ENCODE data around the gene ANKRD11. TPM values are rescaled to one million over a fixed set of nuclear protein-coding genes. Genes with fewer than 3 reads are reported as not detected.
A peak's percentile ranks its signal among the peaks of the same experiment; 100 is the strongest.
"Not testable (repeated sequence)": the region's sequence is repeated elsewhere in the genome, so short reads cannot be mapped to it uniquely, and the experiment has no call there.

ANKRD11 gene
- total RNA-seq, 1 donor from 2014 or later, result 31.9 TPM

DNA sequence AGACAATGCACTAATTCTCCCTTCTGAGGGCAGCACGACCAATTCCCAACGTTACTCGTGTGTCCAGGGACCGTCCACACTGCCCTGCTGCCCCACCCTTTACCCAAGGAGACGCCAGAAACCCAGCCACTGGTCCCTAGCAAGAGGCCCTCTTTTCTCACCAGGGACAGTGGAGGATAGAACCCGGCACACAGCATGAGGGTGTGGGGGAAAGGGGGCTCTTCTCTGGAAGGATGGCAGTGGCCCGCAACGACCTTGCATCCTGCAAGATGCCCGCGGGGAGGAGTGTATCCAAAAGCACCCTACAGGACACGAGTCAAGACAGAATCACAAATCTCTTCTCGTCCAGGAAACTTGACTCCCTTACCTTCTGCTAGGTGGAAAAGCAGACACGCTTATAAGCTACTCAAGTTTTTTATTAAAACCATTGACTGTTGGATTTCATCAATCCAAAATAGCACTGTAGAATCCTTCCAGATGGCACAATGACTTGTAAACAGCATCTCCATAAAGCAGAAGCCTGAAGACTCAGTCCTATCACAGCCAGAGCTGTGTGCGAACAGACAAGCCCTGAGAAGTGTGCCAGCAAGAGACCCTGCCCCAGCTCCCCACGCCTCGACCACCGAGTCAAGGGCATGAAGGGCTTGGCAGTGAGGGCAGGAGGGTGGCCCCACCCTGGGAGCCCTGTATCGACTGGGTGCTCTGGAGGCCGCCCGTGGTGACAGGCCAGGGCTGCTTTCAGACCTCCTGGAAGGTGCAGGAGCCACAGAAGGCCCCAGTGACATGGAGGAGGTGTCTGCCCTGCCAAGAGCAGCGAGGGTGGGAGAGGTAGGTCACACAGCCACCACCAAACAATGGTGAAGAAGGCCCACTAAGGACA lies 103.8 kb downstream of the ANKRD11 start:
- DNase-seq (ENCODE audit: low read depth in 2 of 2), result no peak

- no peak for DNase-seq (ENCODE audit: low read depth in 2 of 2)
These were observed 104.6 kb downstream of the ANKRD11 start for GRCh38 chr16:89385712-89386111.

- no peak for DNase-seq (ENCODE audit: low read depth in 2 of 2)
These were observed 106.1 kb downstream of the ANKRD11 start for GRCh38 chr16:89384282-89384681.

GRCh38 chr16:89383095-89384003 lies 107.0 kb downstream of the ANKRD11 start:
- DNase-seq (ENCODE audit: low read depth in 2 of 2), result peak in 1 of 2 donors; percentile 75

DNA sequence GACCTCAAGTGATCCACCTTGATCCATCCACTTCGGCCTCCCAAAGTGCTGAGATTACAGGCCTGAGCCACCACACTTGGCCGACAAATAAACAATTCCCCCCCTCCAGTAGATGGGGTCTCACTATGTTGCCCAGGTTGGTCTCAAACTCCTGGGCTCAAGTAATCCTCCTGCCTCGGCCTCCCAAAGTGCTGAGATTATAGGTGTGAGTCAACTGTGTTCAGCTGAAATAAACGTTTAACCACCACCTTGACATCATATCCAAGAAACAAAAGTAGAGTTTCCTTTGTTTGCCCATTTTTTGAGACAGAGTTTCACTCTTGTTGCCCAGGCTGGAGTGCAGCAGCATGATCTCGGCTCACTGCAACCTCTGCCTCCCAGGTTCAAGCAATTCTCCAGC lies 107.8 kb downstream of the ANKRD11 start:
- DNase-seq (ENCODE audit: low read depth in 2 of 2), result not testable (repeated sequence)

- DNase-seq (ENCODE audit: low read depth in 2 of 2), result no peak
These were observed 108.6 kb downstream of the ANKRD11 start for GRCh38 chr16:89381788-89382187.

- DNase-seq (ENCODE audit: low read depth in 2 of 2), result no peak
These were observed 109.7 kb downstream of the ANKRD11 start for GRCh38 chr16:89380681-89381080.

GRCh38 chr16:89378947-89379771 lies 111.2 kb downstream of the ANKRD11 start:
- no peak for DNase-seq (ENCODE audit: low read depth in 2 of 2)

DNA sequence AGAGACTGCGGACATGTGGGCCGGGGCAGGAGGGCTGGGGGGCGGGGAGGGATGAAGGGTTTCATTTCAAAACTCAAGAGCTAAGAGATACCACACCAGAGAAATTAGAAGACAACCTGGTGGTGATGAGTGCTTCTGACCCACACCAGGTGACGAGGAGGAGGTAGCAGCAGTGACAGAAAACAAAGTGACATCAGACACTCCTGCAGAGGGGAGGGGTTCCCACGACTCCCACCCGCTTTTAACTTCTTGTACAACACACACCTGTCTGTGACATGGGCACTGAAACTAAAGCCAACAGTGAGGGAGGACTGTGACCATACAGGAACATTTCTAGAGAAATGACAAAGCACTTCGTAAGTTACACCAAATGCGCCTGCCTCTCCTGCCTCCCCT lies 112.9 kb downstream of the ANKRD11 start:
- DNase-seq (ENCODE audit: low read depth in 2 of 2), result no peak

DNA sequence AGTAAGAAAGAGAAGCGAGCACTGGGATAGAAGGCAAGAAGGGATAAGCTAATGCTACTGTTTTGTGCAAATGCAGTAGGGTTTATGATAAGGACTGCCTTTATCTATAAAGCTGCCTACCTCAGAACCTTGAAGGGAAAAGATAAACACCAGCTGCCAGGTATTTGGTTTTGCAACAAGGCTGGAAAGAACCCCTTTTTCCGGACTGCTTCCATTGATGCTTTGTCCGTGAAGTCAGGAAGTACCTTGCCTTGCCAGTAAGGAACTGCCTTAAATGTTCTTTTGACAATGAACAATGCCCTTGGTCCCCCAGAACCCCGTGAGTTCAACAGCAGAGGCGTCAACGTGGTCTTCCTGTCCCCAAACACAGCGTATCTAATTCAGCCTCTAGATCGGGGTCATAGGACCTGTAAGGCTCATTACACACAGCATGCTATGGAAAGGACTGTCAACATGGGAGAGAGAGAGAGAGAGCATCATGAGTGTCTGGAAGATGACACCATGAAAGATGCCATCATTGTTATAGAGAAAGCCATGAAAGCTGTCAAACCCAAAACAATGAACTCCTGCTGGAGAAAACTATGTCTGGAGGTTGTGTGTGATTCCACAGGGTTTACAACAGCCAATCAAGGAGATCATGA lies 113.4 kb downstream of the ANKRD11 start:
- DNase-seq (ENCODE audit: low read depth in 2 of 2), result peak in 1 of 2 donors; percentile 33

- DNase-seq (ENCODE audit: low read depth in 2 of 2), result no peak
These were observed 114.7 kb downstream of the ANKRD11 start for GRCh38 chr16:89375686-89376085.

DNA sequence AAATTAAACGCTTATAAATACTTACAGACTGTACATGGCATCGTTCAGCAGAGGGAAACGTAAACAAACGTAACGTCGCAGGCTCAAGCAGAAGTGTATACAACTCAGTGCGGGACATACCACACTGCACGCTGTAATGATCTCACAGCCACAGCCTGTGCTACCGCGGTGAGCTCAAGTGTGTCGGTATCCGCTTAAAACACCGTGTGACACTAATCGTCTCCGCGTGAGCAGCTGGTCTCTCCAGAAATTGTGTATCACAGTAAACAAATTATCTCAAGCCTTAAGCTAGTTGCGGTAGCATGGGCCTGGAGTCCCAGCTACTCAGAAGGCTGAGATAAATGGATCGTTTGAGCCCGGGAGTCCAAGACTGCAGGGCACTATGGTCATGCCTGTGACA lies 115.3 kb downstream of the ANKRD11 start:
- DNase-seq (ENCODE audit: low read depth in 2 of 2), result no peak

GRCh38 chr16:89374393-89374960 lies 115.9 kb downstream of the ANKRD11 start:
- DNase-seq (ENCODE audit: low read depth in 2 of 2), result peak; percentile 38 to 50

DNA sequence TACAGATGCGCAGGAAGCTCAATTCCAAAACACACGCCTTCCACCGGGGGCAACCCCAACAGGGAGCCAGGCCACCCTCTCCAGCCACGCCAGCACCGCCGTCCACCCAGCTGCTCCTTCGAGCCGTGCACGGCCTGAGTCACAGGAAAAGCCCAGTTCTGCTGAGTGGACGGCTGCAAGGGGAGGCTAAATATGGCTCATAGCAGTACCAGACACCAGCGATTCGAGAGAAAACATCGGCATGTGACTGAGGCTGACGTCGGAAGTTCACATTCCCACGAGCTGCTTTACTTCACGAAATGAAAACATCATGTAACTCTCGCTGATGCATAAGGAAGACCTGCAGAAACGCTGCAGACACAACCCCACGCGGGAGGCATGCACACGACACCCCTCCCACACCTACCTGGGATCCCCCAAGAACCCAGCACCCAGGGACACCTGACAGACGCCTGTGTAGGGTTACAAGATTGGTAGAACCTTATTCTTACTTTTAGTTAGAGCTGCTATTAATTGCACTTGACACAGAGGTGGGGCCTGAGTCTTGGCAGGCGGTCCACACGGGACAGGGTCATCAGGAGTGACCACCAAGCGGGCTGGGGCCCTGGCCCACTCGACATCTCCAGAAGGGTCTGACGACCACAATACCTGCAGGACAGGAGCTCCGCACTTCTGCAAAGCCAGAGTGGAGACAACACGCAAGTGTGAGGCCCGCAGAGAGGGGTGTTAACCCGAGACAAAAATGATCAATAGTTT lies 116.8 kb downstream of the ANKRD11 start:
- peak; percentile 75 to 97 for DNase-seq (ENCODE audit: low read depth in 2 of 2)

DNA sequence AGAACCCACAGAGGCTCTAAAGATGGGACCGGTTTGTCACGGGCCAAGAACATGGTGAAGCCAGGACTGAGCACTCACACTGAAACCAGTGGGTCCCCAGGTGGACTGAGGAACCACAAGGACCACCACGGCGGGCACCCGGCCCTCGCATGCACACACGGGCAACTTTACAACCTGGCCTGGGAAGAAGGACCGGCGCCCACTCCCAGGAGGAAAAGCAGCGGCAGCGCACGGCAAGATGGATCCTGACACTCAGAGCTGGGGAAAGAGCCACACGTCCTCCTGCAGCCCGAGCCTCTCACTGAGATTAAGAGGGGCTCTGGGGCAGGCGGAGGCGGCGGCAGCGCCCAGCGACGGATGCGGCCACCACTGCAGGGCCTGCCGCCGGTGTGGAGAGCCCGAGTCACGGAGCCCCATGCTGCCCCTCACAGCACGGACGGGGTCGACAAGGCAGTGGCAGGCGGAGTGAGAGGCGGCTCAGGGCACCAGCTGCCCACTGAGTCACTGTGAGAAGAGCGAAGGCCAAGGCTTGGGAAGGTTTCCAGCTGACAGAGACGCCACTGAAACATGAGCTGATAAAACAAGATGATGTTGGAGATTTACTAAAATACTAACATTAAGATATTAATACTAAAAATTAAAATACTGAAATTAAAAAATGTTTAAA lies 118.3 kb downstream of the ANKRD11 start:
- DNase-seq (ENCODE audit: low read depth in 2 of 2), result no peak

- no peak for DNase-seq (ENCODE audit: low read depth in 2 of 2)
These were observed 119.0 kb downstream of the ANKRD11 start for GRCh38 chr16:89371386-89371785.

DNA sequence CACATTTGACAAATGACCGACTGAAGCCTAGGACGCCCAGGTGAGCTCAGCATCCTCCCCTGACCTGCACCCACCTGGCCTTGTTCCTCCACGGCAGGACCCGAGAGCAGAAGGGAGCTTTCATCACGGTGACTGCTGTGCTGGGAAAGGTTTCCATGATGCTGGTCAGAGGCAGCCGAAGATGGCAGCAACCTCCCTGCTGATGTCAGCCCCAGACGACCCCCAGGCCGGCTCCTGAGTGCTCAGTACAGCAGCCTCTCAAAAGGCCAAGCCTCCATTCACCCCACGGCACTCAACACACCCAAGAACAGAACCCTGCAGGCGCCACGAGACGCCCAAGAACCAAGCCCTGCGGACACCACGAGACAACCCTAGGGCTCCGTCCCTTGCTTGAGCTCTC lies 119.8 kb downstream of the ANKRD11 start:
- DNase-seq (ENCODE audit: low read depth in 2 of 2), result no peak

- no peak for DNase-seq (ENCODE audit: low read depth in 2 of 2)
These were observed 120.3 kb downstream of the ANKRD11 start for GRCh38 chr16:89370081-89370511.

GRCh38 chr16:89369266-89369895 lies 121.0 kb downstream of the ANKRD11 start:
- DNase-seq (ENCODE audit: low read depth in 2 of 2), result no peak
